ENCODE data around the gene TIFAB. TPM values are rescaled to one million over a fixed set of nuclear protein-coding genes. Genes with fewer than 3 reads are reported as not detected.

The TIFAB gene
- total and polyA plus RNA-seq, 7 donors: 0.46 to 1.4 TPM; not detected in 5

DNA sequence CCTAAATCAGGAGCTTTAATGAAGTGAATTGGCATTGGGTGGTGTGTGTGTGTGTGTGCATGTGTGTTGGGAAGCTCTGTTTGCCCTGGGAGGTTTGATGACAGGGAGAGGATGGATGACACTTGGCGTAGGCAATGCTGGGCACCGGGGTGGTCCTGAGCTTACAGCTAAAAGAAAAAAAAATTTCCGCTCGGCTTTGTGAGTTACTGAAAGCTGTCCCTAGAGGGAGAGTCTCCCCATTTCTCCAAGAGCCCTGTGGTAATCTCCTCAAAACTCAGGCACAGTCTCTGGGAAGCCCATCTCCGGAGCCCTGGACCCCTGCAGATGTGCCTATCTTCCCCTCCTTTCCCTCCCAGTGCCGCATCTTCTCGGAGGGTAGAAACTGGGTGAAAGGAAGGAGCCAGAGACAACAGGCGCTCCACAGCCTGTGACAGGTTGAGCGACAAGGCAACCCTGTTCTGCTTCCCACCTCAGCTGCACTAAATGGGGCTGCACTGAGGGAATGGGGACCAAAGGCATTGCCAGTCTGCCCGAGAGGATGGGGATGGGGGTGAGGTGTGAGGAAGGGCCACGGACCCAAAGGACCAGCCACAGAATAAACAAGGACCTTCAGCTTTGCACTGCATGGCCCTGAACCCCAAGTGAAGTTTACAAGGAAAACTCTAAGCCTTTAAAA lies 35.8 kb upstream of the TIFAB start:
- H3K4me3 ChIP-seq: no peak overlapping the region
- no peak overlapping the region for H3K27ac ChIP-seq
- H3K4me1 ChIP-seq: peaks cover 0 to 26% (median 23%) of the 10 kb centered on the region in 4 donors
- H3K36me3 ChIP-seq: no peaks in the 10 kb centered on the region
- intact Hi-C loops (cut with DNase I): no loop called here
- H3K27me3 ChIP-seq: peaks cover 13 to 80% (median 66%) of the 10 kb centered on the region in 3 donors
- WGBS, 2 donors: 25 to 29% methylated on average over 11 of the region's 11 CpGs
- no peak for DNase-seq
- TF ChIP-seq EP300 (IDR thresholded peaks at IDR 0.05) (no peak), POLR2A (IDR thresholded peaks at IDR 0.05) (no peak), POLR2AphosphoS5 (IDR thresholded peaks at IDR 0.05) (no peak)
- TF ChIP-seq, protein P1, sequence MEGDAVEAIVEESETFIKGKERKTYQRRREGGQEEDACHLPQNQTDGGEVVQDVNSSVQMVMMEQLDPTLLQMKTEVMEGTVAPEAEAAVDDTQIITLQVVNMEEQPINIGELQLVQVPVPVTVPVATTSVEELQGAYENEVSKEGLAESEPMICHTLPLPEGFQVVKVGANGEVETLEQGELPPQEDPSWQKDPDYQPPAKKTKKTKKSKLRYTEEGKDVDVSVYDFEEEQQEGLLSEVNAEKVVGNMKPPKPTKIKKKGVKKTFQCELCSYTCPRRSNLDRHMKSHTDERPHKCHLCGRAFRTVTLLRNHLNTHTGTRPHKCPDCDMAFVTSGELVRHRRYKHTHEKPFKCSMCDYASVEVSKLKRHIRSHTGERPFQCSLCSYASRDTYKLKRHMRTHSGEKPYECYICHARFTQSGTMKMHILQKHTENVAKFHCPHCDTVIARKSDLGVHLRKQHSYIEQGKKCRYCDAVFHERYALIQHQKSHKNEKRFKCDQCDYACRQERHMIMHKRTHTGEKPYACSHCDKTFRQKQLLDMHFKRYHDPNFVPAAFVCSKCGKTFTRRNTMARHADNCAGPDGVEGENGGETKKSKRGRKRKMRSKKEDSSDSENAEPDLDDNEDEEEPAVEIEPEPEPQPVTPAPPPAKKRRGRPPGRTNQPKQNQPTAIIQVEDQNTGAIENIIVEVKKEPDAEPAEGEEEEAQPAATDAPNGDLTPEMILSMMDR (IDR thresholded peaks at IDR 0.05): no peak
- H3K9me3 ChIP-seq: no peaks in the 10 kb centered on the region

DNA sequence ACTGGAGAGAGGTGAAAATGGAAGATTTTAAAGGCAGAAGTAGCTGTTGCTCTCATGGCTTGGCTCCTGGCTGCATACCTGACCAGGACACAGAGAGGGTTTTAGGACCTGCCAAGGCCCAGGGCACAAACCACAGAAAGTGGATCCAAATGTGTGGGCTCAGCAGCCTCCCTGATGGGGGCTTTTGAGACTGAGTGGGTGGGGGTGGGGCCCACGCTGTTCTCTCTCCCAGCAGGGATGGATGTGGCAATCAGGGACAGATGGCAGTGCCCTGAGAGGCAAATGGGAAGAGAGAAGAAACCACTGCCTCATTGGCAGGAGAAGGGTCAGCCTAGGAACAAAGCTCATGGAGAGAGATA lies 34.9 kb upstream of the TIFAB start:
- Histone ChIP-seq H3K36me3 (no peaks in the 10 kb centered on the region), H3K27me3 (peaks cover 13 to 79% (median 64%) of the 10 kb centered on the region in 3 donors), H3K9me3 (no peaks in the 10 kb centered on the region), H3K27ac (no peak overlapping the region), H3K4me3 (no peak overlapping the region), H3K4me1 (peaks cover 0 to 26% (median 23%) of the 10 kb centered on the region in 4 donors)
- intact Hi-C loops (cut with DNase I): no loop called here
- DNase-seq: no peak
- TF ChIP-seq, protein P1 (IDR thresholded peaks at IDR 0.05): no peak
- TF ChIP-seq EP300 (IDR thresholded peaks at IDR 0.05): no peak
- no peak for TF ChIP-seq POLR2AphosphoS5 (IDR thresholded peaks at IDR 0.05)
- no peak for TF ChIP-seq POLR2A (IDR thresholded peaks at IDR 0.05)
- WGBS, 2 donors: 48% methylated on average over 1 of the region's 1 CpG

DNA sequence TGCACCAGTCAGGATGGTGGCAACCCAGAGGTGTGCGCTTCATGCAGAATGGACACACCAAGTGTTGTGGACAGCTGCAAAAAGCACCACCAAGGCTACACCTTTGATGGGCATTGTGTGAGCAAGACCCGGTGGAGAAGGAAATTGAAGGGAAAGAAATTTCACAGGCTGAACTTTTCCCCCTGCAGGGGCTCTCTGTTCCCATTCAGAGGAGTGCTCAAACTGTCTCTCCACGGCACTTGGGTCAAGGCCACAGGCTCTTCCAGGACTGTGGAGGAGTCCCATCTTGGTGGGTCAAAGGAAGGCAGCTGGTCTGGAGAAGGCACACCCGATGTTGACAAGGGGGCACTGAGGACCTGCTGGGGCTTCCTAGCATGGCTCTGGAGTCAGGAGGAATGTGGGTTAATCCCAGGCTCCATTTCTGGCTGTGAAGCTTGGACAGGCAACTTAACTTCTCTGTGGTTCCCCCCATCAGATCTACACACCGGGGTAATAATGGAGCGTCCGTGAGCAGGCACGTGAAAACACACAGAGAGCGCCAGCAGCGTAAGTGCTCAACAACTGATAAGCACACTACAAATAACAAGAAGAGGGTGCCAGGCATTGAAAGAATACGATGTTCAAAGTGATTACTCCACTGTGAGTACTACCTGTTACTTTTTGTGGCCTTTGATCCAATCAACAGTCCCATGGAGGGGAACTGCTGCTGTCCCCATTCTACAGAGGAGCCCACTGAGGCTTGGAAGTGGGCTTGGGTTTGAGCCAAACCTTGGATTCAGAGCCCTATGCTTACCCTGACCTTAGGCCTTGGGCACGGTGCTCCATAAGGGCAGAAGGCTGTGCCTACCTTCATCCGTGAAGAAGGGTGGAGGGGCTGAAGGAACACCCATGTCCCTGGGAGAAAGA lies 34.2 kb upstream of the TIFAB start:
- WGBS, 2 donors: 61 to 80% methylated on average over 13 of the region's 13 CpGs
- intact Hi-C loops (cut with DNase I): no loop called here
- peaks cover 0 to 26% (median 23%) of the 10 kb centered on the region in 4 donors for H3K4me1 ChIP-seq
- no peaks in the 10 kb centered on the region for H3K36me3 ChIP-seq
- H3K9me3 ChIP-seq: no peaks in the 10 kb centered on the region
- H3K27ac ChIP-seq: no peak overlapping the region
- peaks cover 10 to 72% (median 58%) of the 10 kb centered on the region in 3 donors for H3K27me3 ChIP-seq
- no peak for DNase-seq
- TF ChIP-seq, protein P1 (IDR thresholded peaks at IDR 0.05): no peak
- no peak for TF ChIP-seq POLR2A (IDR thresholded peaks at IDR 0.05)
- TF ChIP-seq POLR2AphosphoS5 (IDR thresholded peaks at IDR 0.05): no peak
- no peak for TF ChIP-seq EP300 (IDR thresholded peaks at IDR 0.05)
- no peak overlapping the region for H3K4me3 ChIP-seq

- intact Hi-C loops (cut with DNase I): no loop called here
- H3K27me3 ChIP-seq: peaks cover 9 to 55% (median 45%) of the 10 kb centered on the region in 3 donors
- H3K27ac ChIP-seq: no peak overlapping the region
- no peaks in the 10 kb centered on the region for H3K9me3 ChIP-seq
- WGBS, 2 donors: 80 to 81% methylated on average over 5 of the region's 5 CpGs
- peaks cover 0 to 18% (median 16%) of the 10 kb centered on the region in 4 donors for H3K4me1 ChIP-seq
- no peak overlapping the region for H3K4me3 ChIP-seq
- no peaks in the 10 kb centered on the region for H3K36me3 ChIP-seq
- DNase-seq: no peak
- TF ChIP-seq POLR2AphosphoS5 (IDR thresholded peaks at IDR 0.05): no peak
- TF ChIP-seq EP300 (IDR thresholded peaks at IDR 0.05): no peak
- no peak for TF ChIP-seq POLR2A (IDR thresholded peaks at IDR 0.05)
- TF ChIP-seq, protein P1 (IDR thresholded peaks at IDR 0.05): no peak
These were observed 32.5 kb upstream of the TIFAB start for GRCh38 chr5:135484674-135485086.

Data from sigmoid colon (tissue), 7 donors.